Stimulated activated CD8-positive, alpha-beta memory T cell treated with anti-CD3 and anti-CD28 coated beads, Interleukin-15, amount 100 ng/mL, for 1 hour (primary cell): ENCODE measurements around the gene AATK.

Experiments
- DNase-seq: peaks from one replicate; pipeline ENCODE4 v3.0.0-alpha.2; 2020; ENCODE audit warnings: low read depth

The AATK gene

GRCh38 chr17:81127526-81128177 is 38.4 kb downstream of the AATK start:
- no peak for DNase-seq

- no peak for DNase-seq
Measured at GRCh38 chr17:81127133-81127455, 38.9 kb downstream of the AATK start.

GRCh38 chr17:81126281-81127132 is 39.5 kb downstream of the AATK start:
- no peak for DNase-seq

GRCh38 chr17:81125573-81126081 is 40.4 kb downstream of the AATK start:
- no peak for DNase-seq

GRCh38 chr17:81124377-81124776 is 41.6 kb downstream of the AATK start:
- no peak for DNase-seq

GRCh38 chr17:81123052-81124048 is 42.7 kb downstream of the AATK start:
- DNase-seq = no peak

- no peak for DNase-seq
Measured at GRCh38 chr17:81121841-81122733, 43.9 kb downstream of the AATK start.

GRCh38 chr17:81120695-81121621 is 45.1 kb downstream of the AATK start:
- DNase-seq = no peak

- DNase-seq = no peak
Measured at GRCh38 chr17:81120149-81120484, 45.9 kb downstream of the AATK start.

GRCh38 chr17:81119223-81120148 is 46.5 kb downstream of the AATK start:
- peak; percentile 53 for DNase-seq

- no peak for DNase-seq
Measured at GRCh38 chr17:81118308-81119221, 47.5 kb downstream of the AATK start.

GRCh38 chr17:81117672-81118198 is 48.3 kb downstream of the AATK start:
- DNase-seq = no peak

GRCh38 chr17:81116704-81117103 is 49.3 kb downstream of the AATK start:
- DNase-seq = no peak

- no peak for DNase-seq
Measured at GRCh38 chr17:81115749-81116464, 50.1 kb downstream of the AATK start.

GRCh38 chr17:81115219-81115618 is 50.8 kb downstream of the AATK start:
- DNase-seq = no peak

GRCh38 chr17:81114351-81115093 is 51.5 kb downstream of the AATK start:
- DNase-seq = no peak
